NCI-H2196 treated with DMSO at 0.1 percent for 48 hours (cell line): ENCODE data around the gene SIN3A.
"Not testable (repeated sequence)": the region's sequence is repeated elsewhere in the genome, so short reads cannot be mapped to it uniquely, and the experiment has no call there.

ENCODE experiments used
- DNase-seq: peaks from one replicate; lab custom pipeline; 2025; ENCODE audit not compliant: unreplicated experiment; lab: John Stamatoyannopoulos, UW

SIN3A gene

GRCh38 chr15:75450307-75451201 lies 936 bp downstream of the SIN3A start:
- DNase-seq: peak; percentile 83

GRCh38 chr15:75449585-75450306 lies 1.7 kb downstream of the SIN3A start:
- no peak for DNase-seq

GRCh38 chr15:75448171-75448570 lies 3.3 kb downstream of the SIN3A start:
- not testable (repeated sequence) for DNase-seq

DNA sequence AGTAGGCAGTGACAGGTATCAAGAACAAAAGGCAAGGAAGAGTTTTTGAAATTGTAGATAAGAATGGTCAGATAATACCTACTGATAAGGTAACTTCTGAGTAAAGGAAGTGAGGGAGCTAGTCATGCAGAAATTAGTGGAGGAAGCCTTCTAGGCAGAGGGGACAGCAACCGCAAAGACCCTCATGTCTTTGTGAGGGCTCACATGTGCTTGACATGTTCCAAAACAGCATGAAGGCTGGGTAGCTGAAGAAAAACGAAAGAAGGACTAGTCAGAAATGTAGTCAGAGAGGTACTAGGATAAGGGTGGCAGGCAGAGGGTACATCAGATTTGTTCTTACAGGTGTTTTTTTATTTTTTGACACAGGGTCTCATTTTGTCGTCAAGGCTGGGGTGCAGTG lies 5.3 kb downstream of the SIN3A start:
- no peak for DNase-seq

- not testable (repeated sequence) for DNase-seq
Measured at GRCh38 chr15:75445324-75445723, 6.2 kb downstream of the SIN3A start.

DNA sequence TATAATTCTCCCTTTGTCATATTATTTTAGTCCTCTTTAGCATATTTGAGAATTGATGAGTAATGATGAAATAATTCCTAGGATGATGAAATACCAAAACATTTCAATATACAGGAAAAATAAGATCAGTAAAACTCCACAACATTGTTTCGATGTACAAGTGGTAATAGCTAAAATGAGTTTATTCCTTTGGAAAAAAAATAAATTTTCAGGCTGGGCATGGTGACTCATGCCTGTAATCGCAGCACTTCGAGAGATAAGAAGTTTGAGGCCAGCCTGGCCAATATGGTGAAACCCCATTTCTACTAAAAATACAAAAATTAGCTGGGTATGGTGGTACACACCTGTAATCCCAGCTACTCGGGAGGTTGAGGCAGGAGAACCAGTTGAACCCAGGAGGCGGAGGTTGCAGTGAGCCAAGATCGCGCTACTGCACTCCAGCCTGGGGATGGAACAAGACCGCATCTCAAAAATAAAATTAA lies 7.5 kb downstream of the SIN3A start:
- DNase-seq: not testable (repeated sequence)

DNA sequence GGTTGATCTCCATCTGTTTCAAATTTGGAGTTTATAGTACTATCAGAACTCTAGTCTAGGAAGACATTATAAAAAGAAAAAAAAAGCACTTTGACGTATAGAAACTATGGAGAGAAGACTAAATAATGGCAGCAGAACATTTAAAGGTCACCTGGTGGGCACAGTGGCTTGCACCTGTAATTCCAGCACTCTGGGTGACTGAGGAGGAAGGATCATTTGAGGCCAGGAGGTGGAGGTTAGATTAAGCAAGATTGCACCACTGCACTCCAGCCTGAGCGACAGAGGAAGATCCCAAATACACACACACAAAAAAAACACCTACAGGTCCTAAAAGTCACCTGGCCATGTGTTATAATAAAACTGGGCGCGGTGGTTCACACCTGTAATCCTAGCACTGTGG lies 13.8 kb downstream of the SIN3A start:
- DNase-seq: no peak

GRCh38 chr15:75436881-75437280 lies 14.6 kb downstream of the SIN3A start:
- DNase-seq: no peak

DNA sequence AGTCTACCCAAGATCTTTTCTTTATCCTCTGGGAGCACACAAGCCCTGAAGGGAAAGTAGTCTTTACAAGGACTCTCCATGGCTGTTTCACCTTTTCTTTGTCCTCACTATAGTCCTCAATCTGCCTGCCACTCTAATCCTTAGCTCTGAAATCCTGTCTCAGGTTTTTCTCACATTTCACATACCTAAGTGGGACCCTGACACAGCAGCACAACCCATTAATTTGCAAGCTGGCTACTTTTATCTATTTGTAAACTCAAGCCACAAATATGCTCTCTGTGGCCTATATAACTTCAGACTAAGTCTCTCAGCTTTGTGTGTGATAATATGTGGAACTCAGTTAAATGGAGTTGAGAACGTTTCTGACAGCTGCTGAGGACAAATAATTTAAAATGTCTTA lies 19.8 kb downstream of the SIN3A start:
- DNase-seq: no peak

- no peak for DNase-seq
Measured at GRCh38 chr15:75431270-75431669, 20.2 kb downstream of the SIN3A start.

DNA sequence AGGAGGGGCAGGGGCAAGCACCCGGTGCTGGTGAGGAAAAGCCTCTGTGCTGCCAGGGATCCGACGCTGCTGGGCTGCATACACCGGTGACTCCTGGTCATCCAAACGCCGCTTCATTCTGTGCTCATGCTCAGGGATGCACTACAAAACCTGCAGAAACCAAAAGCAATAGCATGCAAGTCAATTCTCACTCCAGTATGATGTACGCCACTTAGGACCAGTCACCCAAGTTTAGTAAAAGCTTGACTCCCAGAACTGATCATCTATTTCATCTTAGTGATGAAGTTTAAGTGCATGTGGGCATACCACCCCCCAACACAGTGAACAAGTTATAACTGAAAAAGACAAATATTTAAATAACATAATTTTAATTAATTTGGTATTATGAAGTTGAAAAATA lies 21.2 kb downstream of the SIN3A start:
- DNase-seq: no peak

- no peak for DNase-seq
Measured at GRCh38 chr15:75428152-75428551, 23.3 kb downstream of the SIN3A start.

DNA sequence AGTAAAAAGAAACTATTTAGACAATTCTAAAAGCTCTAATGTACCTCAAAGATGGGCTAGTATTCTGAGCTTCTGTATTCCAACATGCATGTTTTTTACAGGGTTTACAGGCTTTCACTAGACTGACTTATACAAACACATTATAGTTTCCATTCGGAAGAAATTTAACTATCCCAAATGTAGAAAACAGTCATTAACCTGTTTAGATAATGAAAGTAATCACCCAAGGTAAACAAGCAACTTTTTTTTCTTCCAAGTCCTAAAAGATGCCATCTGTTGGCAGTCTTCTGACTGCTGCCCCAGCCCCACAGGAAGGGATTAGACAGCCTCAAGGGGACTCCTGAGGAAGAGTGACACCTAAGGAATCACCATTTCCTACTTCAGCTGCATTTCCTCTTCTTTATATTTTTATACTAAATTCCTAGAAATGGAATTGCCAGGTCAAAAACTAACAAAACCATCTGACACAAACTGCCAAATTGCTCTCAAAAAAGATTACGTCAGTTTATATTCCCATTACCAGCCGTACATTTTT lies 25.5 kb downstream of the SIN3A start:
- DNase-seq: no peak

DNA sequence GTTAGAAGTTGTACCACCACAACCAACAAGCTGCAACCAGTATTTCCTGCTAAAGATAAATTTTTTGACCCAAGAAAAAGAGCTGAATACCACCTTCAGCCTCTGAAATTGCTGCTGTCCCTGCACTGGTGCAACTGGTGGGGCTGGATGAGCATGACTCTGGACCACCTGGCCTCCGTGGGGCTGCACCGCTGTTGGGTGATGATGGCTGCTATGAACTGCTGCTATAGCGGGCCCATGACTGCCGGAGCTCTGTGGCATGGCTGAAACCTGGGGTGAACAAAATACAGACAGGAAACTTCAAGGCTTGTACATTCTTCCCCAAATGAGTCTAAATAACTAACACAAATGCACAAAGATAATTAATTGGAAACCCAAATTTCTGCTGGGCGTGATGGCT lies 28.9 kb downstream of the SIN3A start:
- no peak for DNase-seq

DNA sequence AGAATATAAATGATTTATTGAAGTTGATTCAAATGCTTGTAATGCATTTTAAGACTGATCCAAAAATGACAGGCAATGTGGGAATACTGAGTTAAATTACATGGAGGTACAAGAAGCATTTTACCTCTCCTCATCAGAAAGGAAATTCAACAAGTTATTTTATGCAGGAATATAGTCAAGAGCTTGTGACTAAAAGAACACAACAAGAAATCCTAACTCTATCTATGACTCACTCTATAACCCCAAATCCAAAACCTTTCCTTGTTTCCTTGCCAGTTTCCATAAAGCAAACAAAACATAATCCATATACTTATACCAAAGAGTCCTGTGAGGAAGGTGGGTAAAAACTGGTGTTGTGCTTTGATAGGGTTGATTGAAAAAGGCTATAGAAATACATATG lies 30.8 kb downstream of the SIN3A start:
- DNase-seq: no peak

DNA sequence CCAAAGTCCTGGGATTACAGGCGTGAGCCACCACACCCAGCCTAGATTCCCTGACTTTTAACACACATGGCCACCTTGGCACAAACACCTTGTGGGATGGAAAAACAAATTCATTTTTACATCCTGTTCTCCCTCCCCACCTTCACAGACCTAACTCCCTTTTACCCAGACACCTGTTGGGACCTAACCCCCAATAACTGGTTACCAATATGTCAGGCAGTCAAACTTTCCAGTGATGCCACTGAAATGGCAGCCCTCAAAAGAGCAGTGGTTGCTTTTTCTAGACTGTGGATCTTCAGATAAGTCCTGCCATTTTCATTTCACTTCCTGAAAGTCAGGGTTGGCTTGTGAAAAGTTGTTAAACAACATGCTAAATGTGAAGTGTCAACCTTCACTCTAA lies 34.9 kb downstream of the SIN3A start:
- DNase-seq: no peak

DNA sequence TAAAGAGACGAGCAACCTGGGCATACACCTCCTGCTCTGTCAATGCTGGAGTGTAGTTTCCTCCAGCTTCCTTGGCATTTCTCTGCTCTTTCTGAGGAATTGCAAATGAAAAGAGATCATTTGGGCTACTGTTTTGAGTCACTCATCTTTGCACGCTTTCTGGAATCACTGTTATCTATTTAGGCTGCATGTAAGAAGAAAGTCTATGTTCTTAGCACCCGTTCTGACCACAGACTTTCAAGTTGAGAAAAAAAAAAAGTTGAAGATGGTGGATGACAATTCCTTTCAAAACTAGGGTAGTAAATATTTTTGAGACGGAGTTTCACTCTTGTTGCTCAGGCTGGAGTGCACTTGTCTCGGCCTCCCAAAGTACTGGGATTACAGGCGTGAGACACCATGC lies 41.3 kb downstream of the SIN3A start:
- no peak for DNase-seq

DNA sequence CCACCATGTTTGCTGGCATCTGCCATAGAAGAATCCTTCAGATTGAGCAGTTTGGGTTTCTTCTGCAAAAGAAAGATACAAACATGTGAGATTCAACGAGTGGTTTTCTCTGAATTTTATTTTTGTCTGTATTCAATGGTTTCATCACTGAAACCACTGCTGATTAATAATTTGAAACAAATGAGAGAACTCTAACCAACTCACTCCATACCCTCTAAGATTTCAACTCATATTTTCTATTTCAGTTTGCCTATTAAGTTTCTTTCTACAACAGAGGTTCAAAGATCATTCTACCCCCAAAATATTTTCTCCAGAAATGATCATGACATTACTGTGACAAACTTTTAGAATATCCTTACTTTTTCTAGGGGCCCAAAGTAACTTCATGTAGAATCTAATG lies 44.4 kb downstream of the SIN3A start:
- DNase-seq: no peak

- no peak for DNase-seq
Measured at GRCh38 chr15:75403892-75404291, 47.6 kb downstream of the SIN3A start.

- no peak for DNase-seq
Measured at GRCh38 chr15:75397494-75397893, 54.0 kb downstream of the SIN3A start.

DNA sequence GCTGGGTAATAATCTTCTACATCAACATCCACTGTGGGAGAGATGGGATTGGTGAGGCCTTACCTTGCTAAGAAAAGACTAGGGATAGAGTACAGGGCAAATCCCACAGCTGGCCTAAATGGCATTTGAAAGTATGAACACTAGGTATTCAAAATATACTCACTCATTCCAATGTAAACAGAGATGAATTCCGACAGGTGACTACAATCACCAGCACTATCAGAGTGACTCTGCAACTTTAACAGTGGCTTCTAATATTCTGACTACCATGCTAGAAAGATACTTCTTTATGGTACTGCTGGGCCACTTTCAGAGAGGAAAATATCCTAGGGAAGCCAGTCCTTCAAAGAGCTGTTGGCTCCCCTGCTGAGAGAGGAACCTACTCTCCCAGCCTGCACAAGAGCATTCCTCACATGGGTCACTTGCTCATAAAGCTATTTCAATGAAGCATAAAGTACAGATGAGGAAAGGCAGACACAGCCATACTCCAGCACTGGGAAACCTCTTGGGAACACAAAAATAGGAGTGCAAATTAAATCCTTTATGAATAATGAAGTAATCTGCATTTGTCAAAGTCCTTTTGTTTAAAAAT lies 61.6 kb downstream of the SIN3A start:
- DNase-seq: no peak

GRCh38 chr15:75383986-75384385 lies 67.5 kb downstream of the SIN3A start:
- DNase-seq: not testable (repeated sequence)
